SW 1271 (cell line): ENCODE data around the gene SPOPL.
"Not testable (repeated sequence)": the region's sequence is repeated elsewhere in the genome, so short reads cannot be mapped to it uniquely, and the experiment has no call there.

ENCODE experiments used
- DNase-seq, 2 experiments: peaks; one replicate each; lab custom pipeline; 2025; lab: John Stamatoyannopoulos, UW

The SPOPL gene

DNA sequence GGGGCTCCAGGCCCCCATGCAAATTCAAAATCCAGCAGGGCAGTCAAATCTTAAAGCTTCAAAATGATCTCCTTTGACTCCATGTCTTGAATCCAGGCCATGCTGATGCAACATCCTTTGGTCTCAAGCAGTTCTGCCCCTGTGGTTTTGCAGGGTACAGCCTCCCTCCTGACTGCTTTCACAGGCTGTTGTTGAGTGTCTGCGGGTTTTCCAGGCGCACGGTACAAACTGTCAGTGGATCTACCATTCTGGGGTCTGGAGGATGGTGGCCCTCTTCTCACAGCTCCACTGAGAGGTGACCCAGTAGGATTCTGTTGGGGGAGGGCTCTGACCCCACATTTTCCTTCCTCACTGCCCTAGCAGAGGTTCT is 22.1 kb downstream of the SPOPL start:
- DNase-seq: not testable (repeated sequence)

DNA sequence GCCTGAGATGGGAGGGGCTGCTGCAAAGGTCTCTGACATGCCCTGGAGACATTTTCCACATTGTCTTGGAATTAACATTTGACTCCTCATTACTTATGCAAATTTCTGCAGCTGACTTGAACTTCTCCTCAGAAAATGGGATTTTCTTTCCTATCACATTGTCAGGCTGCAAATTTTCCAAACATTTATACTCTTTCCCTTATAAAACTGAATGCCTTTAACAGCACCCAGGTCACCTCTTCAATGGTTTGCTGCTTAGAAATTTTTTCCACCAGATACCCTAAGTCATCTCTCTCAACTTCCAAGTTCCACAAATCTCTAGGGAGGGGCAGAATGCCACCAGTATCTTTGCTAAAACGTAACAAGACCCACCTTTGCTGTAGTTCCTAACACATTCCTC is 22.8 kb downstream of the SPOPL start:
- not testable (repeated sequence) for DNase-seq

DNA sequence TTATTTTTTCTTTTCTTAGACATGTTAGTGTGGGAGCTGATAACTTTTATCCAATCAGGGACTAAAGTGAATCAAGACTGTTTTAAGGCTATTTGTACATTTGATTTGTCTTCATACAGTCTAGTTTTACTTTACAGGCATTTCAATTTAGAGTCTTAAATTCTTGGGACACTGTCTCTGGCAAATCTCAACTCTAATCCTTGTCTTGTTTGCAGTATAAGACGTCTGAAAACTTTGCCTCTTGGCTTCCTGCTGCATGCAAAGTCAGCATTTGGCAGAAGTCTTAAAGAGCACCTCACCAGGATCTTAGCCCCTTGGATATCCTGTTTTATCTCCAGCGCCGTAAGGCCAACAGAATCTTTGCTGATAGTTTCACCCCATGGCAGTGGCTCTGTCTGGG is 30.3 kb downstream of the SPOPL start:
- DNase-seq: no peak

DNA sequence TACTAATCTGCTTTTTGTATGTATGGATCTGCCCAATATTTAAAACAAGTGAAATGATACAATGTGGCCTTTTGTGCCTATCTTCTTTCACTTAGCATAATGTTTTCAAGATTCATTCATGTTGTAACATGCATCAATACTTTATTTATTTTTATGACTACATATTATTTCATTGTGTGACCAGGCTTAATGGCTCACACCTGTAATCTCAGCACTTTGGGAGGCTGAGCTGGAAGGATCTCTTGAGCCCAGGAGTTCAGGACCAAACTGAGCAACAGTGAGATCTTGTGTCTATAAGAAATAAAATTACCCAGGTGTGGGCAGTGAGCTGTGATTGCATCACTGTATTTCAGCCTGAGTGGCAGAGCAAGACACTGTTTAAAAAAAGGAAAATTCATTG is 33.2 kb downstream of the SPOPL start:
- no peak for DNase-seq

DNA sequence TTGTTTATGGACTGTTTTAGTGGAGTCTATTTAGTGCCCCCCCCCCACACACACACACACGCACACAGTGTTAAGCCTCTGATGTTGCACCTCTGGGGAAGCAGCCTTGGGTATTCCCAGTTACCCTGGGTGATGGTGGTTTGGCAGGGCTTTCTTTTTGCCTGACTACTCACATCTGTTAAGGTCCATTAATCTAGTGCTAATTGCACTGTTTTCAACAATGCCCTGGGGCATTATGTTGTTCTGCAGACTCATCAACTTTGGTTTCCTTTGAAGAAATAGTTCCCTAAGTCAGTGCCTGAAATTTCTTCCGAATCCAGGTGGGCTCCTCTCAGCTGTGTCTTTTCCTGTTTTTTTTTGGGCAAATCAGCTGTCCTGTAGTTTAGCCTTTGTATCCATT is 34.7 kb downstream of the SPOPL start:
- DNase-seq: no peak

DNA sequence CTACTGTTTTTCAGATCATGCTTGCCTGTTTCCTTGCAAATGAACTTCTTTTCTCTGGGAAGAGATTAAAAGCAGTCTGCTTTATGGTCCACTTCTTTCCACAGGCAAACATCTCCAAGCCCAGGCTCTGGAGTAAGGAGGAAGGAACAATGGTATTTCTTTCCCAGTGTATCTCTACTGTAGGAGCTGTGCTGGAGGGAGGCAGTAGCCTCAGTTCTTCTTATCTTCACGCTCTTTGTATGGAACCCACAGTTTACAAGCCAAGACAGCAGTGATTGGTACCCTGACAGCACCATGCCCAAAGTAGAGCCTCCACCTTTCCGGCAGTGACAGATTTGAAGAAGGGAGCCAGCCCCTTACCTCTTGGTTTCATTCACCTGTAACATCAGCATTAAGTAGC is 35.2 kb downstream of the SPOPL start:
- no peak for DNase-seq

DNA sequence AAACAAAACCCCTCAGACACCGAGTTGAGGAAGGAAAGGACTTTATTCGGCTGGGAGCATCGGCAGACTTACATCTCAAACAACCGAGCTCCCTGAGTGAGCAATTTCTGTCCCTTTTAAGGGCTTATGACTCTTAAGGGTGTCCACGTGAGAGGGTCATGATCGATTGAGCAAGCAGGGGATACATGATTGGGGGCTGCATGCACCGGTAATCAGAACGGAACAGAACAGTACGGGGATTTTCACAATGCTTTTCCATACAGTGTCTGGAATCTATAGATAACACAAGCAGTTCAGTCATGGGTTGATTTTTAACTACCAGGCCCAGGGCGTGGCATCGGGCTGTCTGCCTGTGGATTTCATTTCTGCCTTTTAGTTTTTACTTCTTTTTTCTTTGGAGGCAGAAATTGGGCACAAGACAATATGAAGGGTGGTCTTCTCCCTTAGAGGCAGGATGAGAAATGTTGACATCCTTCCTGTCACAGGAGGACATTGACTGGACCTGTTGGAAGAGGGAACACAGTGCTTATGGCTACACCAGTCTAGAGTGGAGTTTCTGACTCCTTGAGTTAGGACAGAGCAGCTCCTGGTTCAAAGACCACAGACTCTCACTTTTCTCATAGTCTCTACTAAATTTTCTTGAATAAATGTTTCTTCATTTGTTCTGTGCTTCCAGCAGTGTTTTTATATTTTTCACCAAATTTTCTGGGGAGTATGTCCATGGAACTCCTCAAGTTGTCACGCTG is 35.8 kb downstream of the SPOPL start:
- no peak for DNase-seq

DNA sequence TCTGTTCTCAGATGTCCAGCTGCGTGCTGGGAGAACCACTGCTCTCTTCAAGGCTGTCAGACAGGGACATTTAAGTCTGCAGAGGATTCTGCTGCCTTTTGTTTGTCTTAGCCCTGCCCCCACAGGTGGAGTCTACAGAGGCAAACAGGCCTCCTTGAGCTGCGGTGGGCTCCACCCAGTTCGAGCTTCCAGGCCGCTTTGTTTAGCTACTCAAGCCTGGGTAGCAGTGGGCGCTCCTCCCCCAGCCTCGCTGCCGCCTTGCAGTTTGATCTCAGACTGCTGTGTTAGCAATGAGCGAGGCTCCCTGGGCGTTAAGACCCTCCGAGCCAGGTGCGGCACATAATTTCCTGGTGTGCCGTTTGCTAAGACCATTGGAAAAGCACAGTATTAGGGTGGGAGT is 42.6 kb downstream of the SPOPL start:
- not testable (repeated sequence) for DNase-seq

DNA sequence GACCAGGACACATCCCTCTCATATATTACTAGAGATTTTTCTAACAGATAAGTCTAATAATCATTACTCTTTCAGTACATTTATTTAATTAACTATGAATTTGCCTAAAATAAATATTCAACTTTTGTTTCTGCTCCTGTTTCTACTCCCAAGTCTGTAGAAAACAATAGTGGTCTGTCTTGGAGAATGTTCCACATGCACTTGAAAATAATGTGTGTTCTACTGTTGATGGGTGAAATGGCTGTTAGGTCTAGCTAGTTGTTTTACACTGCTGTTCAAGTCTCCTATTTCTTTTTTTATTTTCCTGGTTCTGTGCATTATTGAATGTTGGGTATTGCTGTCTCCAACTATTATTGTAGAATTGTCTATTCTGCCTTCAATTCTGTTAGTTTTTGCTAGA is 47.2 kb downstream of the SPOPL start:
- no peak for DNase-seq

DNA sequence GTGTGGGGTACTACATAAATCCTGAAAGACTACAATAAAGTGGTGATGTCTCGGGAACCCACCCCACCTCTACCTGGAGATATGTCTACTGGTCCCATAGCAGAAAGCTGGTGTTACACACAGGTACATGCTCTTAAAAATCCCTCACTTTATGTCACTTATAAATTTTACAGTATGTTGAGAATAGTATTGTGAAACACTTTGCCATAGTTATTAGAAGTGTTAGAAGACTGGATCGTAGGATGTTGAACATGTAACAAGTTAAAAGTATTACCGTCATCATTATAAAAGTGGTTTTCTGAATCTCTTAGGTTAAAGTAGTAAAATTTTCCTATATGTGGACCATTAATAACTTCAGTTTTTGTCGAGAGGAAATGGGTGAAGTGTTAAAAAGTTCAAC is 48.6 kb downstream of the SPOPL start:
- DNase-seq: no peak

DNA sequence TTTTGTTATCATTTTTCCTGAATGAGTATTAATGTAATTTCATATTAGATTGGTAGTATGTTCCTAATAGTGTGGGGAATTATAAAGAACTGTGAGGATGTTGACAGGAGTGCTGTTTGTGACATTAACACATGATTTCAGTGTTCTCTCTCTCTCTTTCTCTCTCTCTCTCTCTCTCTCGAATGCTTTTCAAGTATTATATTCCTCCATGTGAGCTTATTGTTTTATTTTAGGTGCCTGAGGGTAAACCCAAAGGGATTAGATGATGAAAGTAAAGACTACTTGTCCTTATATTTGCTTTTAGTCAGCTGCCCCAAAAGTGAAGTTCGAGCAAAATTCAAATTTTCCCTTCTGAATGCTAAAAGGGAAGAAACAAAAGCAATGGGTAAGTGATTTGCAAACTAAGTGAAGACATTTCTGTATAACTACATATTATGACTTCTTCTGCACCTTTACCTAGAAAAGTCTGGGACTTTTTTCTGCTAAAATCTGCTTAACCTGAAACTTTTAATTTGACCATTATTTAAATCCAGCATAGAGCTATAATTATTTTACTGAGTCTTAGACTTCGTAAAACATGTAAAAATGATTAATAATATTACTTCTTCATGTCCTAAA is 49.2 kb downstream of the SPOPL start:
- DNase-seq: no peak

DNA sequence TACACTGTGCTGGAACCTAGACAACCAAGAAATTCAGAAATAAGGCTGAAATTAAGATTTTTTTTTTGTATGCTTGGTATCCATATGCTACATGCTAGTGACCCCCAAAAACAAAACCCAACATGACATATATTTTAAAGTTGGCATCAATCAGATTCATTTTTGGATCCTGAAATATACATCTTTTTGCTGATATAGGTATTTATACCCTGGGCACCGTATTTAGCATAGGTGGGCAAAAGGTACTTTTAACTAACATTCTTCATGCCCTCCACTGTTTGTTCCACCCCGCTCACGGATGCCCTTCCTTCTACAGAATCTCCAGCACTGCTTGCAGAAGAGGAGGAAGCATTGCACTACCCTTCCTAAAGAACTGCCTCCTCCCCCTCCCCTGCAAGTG is 52.6 kb downstream of the SPOPL start:
- DNase-seq: no peak

DNA sequence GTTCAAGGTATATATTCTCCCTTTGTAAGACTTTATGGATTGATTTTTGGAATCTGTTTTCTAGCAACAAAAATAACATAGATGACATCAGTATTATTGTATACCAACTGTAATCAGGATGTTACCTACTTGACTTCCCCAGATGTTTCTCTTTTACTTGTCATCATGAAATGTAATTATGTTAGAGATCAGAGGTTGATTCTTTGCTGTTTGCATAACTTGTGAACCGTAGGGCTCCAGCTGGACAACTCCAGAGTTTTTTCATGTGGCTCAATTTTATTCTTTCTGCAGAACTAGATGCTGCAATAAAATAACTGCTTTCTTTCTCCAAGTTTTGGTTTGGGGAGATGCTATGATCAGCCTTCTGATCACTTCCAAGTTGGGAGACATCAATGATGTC is 58.1 kb downstream of the SPOPL start:
- DNase-seq: no peak

DNA sequence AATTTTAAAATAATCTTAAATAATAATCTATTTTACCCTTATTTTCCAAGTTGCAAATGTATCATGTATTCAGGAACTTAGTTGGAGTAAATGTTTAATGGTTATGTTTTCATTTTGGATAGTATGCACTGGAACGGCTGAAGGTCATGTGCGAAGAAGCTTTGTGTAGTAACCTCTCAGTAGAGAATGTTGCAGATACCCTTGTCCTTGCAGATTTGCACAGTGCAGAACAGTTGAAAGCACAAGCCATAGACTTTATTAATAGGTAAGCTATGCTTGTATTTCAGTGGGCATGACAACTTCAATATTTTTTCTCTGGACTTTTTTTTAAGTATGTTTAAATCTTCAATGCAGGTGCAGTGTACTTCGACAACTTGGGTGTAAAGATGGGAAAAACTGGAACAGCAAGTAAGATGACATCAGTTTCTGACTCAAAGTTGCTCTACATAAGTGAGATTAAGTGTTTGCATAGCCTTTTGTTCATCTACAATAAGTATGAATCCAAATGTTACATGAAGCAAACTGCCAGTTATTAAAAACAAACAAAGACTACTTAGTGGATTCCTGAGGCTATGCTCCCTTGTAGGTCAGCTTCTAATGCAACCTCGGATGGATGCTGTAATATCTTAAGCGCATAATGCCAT is 63.1 kb downstream of the SPOPL start:
- DNase-seq: no peak

DNA sequence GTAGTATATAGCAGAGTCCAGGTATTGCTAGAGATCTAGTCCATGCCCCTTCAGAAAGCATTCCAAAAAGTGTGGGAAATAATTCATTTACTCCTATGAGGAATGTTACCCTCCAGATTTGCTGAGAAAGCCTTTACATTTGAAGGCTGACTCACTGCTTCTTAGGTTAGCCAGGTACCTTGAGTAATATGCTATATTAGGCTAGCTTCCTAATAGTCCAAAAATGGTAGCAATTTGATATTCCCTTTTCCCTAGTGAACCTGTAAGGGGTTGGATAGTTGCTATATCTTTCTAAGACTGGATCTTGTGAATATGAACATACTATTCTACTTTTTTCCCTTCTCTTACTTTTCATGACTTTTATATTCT is 63.6 kb downstream of the SPOPL start:
- DNase-seq: no peak

DNA sequence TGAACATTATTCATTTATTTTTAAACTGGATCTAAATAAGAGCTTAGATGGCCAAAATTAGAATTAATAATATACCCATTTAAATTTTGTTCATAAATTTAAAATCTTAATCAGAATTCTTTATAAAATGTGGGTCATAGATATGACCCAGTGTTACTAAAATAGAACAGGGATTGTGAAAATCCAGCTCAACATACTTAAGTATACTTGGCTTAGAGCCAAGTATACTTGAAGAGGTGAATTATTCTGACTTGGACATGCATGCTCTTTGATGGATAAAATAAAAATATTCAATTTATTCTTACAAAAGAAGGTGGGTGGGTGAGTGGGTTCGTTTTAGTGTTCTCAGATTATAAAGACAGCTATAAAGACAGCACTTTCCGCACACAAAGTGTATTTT is 70.7 kb downstream of the SPOPL start:
- DNase-seq: no peak

DNA sequence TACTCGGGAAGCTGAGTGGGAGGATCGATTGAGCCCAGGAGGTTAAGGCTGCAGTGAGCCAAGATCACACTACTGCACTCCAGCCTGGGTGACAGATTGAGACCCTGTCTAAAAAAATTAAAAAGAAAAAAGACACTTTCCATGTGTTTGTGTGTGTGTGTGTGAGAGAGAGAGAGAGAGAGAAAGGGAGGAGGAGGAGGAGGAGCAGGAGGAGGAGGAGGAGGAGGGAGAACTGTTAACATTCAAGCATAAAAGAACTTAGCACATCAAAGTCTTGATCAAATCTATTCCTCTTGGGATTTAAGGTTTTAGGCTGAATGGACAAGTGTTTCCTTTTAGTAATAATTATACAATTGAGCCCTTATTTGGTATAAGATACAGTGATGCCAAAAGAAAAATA is 75.5 kb downstream of the SPOPL start:
- DNase-seq: no peak

DNA sequence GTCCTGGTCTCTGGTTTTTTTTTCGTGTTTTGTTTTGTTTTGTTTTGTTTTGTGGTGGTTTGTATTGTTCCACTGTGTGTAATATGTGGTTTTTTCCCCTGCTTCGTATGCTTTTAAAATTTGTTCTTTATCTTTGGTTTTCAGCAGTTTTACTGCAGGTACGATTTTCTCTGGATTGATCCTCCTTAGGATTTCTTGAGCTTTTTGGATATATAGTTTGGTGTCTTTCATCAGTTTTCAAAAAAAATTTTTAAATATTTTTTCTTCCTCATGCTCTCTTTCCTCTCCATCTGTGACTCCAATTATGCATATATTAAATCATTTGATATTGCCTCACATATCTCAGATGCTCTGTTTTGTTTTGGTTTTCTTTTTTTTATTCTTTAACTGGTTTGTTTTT is 78.0 kb downstream of the SPOPL start:
- DNase-seq: no peak

DNA sequence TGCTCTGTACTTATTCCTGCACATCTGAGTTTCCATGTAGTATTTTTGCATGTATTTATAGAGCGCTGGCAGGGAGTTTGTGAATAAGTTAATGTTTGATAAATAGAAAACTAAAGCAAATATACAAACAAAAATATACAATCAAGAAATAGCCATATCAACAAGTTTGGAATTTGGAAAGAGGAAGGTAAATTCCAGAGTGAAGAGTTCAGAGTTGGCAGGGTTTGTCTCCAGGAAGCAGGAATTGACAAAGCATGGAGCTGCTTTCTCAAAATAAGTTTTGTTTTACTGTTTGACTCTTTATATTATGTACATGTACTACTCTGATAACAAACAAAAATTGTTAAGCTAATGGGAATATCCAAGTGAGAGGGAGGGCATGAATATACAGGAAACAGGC is 80.3 kb downstream of the SPOPL start:
- DNase-seq: no peak

DNA sequence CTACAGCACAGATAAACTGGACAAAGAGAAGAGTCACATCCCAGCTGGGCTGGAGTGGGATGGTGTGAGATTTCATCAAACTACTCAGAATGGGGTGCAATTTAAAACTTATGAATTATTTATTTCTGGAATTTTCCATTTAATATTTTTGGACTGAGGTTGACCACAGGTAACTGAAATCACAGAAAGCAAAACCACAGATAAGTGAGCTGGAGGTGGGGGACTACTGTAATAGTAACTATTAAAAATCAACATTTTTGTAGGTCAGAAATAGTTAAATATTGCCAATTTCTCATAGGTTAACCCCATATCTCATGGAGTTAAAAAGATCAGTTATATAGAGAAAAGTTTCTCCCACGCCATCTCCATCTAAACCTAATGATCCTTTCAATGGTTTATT is 88.1 kb downstream of the SPOPL start:
- DNase-seq: no peak

DNA sequence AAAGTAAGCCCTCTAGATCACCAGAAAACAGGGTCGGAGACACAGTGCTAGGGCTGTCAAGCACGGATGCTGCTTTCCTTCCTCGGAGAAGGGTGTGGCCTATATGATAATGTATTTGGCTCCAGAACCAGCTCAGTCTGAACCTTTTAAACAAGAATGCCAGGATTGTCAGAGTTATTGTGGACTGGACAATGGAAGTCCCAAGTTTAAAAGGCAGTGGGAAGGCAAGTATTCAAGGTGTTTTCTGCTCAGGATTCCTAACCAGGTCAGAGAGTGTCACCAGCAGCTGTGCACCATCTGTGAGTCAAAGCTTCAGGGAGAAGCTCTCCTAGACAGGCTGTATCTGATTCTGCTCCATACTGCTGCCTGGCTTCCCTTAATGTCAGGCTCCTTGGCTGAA is 94.8 kb downstream of the SPOPL start:
- DNase-seq: no peak

DNA sequence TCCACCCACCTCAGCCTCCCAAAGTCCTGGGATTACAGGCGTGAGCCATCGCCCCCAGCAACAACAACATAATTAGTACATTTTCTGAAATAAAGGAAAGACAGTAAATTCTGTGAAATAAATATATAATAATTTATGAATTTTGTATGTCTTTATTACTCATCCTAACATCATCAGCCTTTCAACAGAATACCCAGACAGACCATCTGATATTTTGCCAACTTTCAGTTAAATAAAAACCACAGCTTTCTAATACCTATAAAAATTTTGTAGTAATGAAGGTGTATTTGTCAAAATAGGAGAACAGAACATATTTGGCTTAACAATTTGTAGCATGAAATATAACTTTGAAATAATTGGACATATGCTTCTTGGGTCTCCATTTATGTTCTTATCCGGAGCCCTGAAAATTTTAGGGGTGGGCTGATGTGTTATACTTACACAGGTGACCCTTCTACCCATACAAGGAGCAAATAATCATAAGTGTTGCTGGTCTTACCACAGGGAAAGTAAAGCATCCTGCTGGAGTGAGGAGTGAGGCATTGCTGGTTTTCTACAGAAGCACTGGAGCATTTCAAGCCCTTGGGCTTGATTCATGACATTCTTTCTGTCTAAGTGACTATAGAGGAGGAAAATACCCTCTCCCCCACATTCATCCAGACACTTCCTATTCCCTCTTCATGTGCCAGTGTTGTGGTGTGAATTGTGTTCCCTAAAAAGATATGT is 99.3 kb downstream of the SPOPL start:
- DNase-seq: no peak
